ENCODE results near the gene ATL2.

ATL2 gene

GRCh38 chr2:38248707-38249106 is 128.4 kb downstream of the ATL2 start:
- no peak for DNase-seq (ENCODE audit: low spot score)

DNA sequence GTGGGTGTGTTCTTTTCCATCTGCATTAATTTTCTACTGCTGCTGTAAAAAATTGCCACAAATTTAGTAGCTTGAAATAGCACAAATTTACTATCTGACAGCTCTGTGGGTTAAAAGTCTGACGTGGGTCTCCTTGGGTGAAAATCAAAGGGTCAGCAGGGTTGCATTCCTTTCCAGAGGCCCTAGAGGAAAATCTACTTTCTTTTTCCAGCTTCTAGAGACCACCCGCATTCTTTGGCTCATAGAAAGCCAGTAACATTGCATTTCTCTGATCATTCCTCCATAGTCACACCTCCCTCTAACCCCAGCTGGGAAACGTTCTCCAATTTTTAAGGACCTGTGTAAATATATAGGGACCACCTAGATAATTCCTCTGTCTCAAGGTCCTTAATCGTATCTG is 128.8 kb downstream of the ATL2 start:
- DNase-seq (ENCODE audit: low spot score): no peak

- DNase-seq (ENCODE audit: low spot score): no peak
Observed at GRCh38 chr2:38246105-38246504, 131.0 kb downstream of the ATL2 start.

DNA sequence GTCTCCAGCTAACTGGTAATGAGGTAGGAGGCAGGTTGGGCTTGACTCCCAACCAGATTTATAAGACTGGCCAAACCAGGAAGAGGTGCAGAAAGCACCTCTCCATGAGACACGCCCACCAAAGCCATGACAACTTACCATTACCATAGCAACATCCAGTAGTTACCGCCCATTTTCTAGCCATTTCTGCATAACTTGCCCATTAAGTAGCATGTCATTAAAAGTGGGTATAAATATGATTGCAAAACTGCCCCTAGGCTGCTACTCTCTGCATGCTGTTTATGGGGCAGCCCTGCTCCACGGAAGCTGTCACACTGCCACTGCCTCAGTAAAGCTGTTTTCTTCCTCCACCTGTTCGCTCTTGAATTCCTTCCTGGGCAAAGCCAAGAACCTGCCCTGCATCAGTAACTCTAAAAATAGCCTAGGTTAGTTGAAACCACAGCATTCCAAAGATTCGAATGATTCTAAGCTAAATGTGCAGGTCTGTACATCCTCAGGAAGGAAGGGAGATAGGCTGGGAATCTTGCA is 131.9 kb downstream of the ATL2 start:
- DNase-seq (ENCODE audit: low spot score): no peak

DNA sequence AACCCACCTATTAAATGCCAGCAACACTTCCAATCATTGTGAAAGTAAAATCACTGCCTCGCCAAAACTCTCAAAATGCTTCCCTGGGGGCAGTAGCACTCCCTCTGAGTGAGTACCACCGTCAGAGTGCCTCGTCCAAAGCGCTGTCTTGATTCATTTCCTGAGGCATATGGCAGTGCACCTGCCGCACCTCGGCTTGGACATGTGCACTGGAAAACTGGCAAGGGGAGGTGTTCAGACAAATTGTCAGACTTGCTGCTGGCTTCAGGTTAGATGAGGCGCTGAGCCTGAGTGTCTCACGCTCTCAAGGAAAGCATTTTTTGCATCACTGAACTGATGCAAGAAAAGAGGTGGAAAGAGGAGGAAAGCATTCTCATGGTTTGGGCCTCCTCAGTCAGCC is 132.8 kb downstream of the ATL2 start:
- DNase-seq (ENCODE audit: low spot score): no peak
